ENCODE results near the gene PLOD1. TPM values are rescaled to one million over a fixed set of nuclear protein-coding genes. Genes with fewer than 3 reads are reported as not detected.

The PLOD1 gene
- total RNA-seq, 4 donors from 2014 or later = 28.8 to 56.3 (median 41.2) TPM

DNA sequence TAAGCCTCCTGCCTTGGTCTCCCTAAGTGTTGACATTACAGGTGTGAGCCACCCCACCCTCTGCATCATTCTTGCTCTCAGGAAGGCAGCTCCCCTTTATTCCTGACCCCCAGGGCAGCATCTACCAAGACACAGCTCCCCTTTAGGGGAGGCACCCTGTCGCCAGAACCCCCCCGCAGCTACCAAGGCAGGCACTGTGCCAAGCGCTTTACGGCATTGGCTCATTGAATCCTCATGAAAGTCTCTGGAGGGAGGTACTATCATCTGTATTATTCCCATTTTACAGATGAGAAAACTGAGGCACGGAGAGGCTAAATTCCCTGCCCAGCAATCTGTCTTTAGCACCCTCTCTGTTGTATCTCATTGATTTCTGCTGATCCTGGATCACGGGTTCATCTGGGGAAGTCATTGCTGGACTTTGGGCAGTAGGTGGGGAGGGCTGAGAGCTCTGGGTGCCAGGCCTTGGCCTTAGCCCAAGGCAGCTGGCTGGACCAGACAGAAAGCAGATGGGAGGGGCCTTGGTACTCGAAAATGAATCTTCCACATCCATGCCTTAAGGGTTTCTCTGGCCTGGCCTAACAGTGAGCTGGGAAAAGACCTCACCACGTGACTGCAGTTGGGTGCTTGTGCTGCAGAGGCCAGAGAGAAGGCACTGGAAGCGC lies 5.9 kb downstream of the PLOD1 start:
- intact Hi-C loops (cut with DNase I; ENCODE audit: low total_unique reads) = no loop called here
- in situ Hi-C loops (cut with MboI; ENCODE audit: low pct_ligation_motif_present in 1 of 4, low pct_unique_long_range_greater_than_20kb in 1 of 4, low sequenced_read_pairs in 3 of 4) = no loop called here
- H3K27ac ChIP-seq = peak overlapping the region in 3 of 4 donors; percentile 5 to 39 (median 33)
- H3K9me3 ChIP-seq = no peaks in the 10 kb centered on the region
- WGBS, 2 donors (ENCODE audit: low coverage in 1 of 2) = 72% methylated on average over 9 of the region's 9 CpGs; no CpG with 5 or more reads in 1 of the 2 donors
- H3K4me3 ChIP-seq = no peak overlapping the region
- DNase-seq = peak; percentile 55
- H3K36me3 ChIP-seq = no peaks in the 10 kb centered on the region
- H3K4me1 ChIP-seq = peaks cover 0 to 23% (median 17%) of the 10 kb centered on the region in 4 donors
- TF ChIP-seq, protein P1, sequence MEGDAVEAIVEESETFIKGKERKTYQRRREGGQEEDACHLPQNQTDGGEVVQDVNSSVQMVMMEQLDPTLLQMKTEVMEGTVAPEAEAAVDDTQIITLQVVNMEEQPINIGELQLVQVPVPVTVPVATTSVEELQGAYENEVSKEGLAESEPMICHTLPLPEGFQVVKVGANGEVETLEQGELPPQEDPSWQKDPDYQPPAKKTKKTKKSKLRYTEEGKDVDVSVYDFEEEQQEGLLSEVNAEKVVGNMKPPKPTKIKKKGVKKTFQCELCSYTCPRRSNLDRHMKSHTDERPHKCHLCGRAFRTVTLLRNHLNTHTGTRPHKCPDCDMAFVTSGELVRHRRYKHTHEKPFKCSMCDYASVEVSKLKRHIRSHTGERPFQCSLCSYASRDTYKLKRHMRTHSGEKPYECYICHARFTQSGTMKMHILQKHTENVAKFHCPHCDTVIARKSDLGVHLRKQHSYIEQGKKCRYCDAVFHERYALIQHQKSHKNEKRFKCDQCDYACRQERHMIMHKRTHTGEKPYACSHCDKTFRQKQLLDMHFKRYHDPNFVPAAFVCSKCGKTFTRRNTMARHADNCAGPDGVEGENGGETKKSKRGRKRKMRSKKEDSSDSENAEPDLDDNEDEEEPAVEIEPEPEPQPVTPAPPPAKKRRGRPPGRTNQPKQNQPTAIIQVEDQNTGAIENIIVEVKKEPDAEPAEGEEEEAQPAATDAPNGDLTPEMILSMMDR (IDR thresholded peaks at IDR 0.05) = no peak
- peak in 2 of 3 donors; percentile 12 to 43 for TF ChIP-seq POLR2AphosphoS5 (IDR thresholded peaks at IDR 0.05)
- H3K27me3 ChIP-seq = no peaks in the 10 kb centered on the region

- WGBS, 2 donors (ENCODE audit: low coverage in 1 of 2) = 73 to 84% methylated on average over 2 to 4 of the region's 4 CpGs
- in situ Hi-C loops (cut with MboI; ENCODE audit: low pct_ligation_motif_present in 1 of 4, low pct_unique_long_range_greater_than_20kb in 1 of 4, low sequenced_read_pairs in 3 of 4) (no loop called here), intact Hi-C loops (cut with DNase I; ENCODE audit: low total_unique reads) (no loop called here)
These were observed 7.8 kb downstream of the PLOD1 start for GRCh38 chr1:11942280-11942679.

GRCh38 chr1:11943619-11944018 lies 9.1 kb downstream of the PLOD1 start:
- no peak overlapping the region for H3K27ac ChIP-seq
- H3K27me3 ChIP-seq = no peaks in the 10 kb centered on the region
- TF ChIP-seq EP300 (IDR thresholded peaks at IDR 0.05; ENCODE audit: low read depth) (no peak), POLR2AphosphoS5 (IDR thresholded peaks at IDR 0.05) (no peak), POLR2A (IDR thresholded peaks at IDR 0.05) (no peak)
- TF ChIP-seq, protein P1 (IDR thresholded peaks at IDR 0.05) = no peak
- in situ Hi-C loops (cut with MboI; ENCODE audit: low pct_ligation_motif_present in 1 of 4, low pct_unique_long_range_greater_than_20kb in 1 of 4, low sequenced_read_pairs in 3 of 4) (no loop called here), intact Hi-C loops (cut with DNase I; ENCODE audit: low total_unique reads) (no loop called here)
- H3K36me3 ChIP-seq = no peaks in the 10 kb centered on the region
- peaks cover 0 to 15% (median 10%) of the 10 kb centered on the region in 4 donors for H3K4me1 ChIP-seq
- no peaks in the 10 kb centered on the region for H3K9me3 ChIP-seq
- DNase-seq = no peak
- WGBS, 2 donors (ENCODE audit: low coverage in 1 of 2) = 85% methylated on average over 4 of the region's 4 CpGs; no CpG with 5 or more reads in 1 of the 2 donors
- no peak overlapping the region for H3K4me3 ChIP-seq

More at GRCh38 chr1:11942280-11942679, 7.8 kb downstream of the PLOD1 start:
- Histone ChIP-seq H3K36me3 (no peaks in the 10 kb centered on the region), H3K9me3 (no peaks in the 10 kb centered on the region), H3K4me3 (no peak overlapping the region), H3K4me1 (peaks cover 0 to 15% (median 10%) of the 10 kb centered on the region in 4 donors), H3K27me3 (no peaks in the 10 kb centered on the region), H3K27ac (no peak overlapping the region)
- DNase-seq = no peak
- TF ChIP-seq, protein P1 (IDR thresholded peaks at IDR 0.05) = no peak
- TF ChIP-seq EP300 (IDR thresholded peaks at IDR 0.05; ENCODE audit: low read depth) (no peak), POLR2AphosphoS5 (IDR thresholded peaks at IDR 0.05) (no peak), POLR2A (IDR thresholded peaks at IDR 0.05) (no peak)

- TF ChIP-seq POLR2AphosphoS5 (IDR thresholded peaks at IDR 0.05) = no peak
- TF ChIP-seq, protein P1 (IDR thresholded peaks at IDR 0.05) = no peak
- TF ChIP-seq POLR2A (IDR thresholded peaks at IDR 0.05) = no peak
- TF ChIP-seq EP300 (IDR thresholded peaks at IDR 0.05; ENCODE audit: low read depth) = no peak
- in situ Hi-C loops (cut with MboI; ENCODE audit: low pct_ligation_motif_present in 1 of 4, low pct_unique_long_range_greater_than_20kb in 1 of 4, low sequenced_read_pairs in 3 of 4) = no loop called here
These were observed 9.9 kb downstream of the PLOD1 start for GRCh38 chr1:11944358-11944931.

More at GRCh38 chr1:11944358-11944931, 9.9 kb downstream of the PLOD1 start:
- no peaks in the 10 kb centered on the region for H3K9me3 ChIP-seq
- H3K36me3 ChIP-seq = no peaks in the 10 kb centered on the region
- H3K4me1 ChIP-seq = peaks cover 0 to 10% (median 6%) of the 10 kb centered on the region in 4 donors
- intact Hi-C loops (cut with DNase I; ENCODE audit: low total_unique reads) = no loop called here
- H3K27ac ChIP-seq = no peak overlapping the region
- H3K27me3 ChIP-seq = no peaks in the 10 kb centered on the region
- 80% methylated on average over 12 of the region's 12 CpGs; no CpG with 5 or more reads in 1 of the 2 donors for WGBS, 2 donors (ENCODE audit: low coverage in 1 of 2)
- DNase-seq = no peak
- no peak overlapping the region for H3K4me3 ChIP-seq

All from transverse colon (tissue), 4 donors.